HG03439 (cell line): ENCODE results near the gene PHACTR2.
"Not testable (repeated sequence)": the region's sequence is repeated elsewhere in the genome, so short reads cannot be mapped to it uniquely, and the experiment has no call there.

Experiments
- ATAC-seq: cut with Tn5 transposase; IDR thresholded peaks from one replicate; pipeline ENCODE4 v1.9.1; 2021; ENCODE audit warnings: mild to moderate bottlenecking, moderate library complexity; ENCODE audit not compliant: unreplicated experiment

The PHACTR2 gene

GRCh38 chr6:143844006-143844405, 166.2 kb downstream of the PHACTR2 start:
- ATAC-seq, result no peak

DNA sequence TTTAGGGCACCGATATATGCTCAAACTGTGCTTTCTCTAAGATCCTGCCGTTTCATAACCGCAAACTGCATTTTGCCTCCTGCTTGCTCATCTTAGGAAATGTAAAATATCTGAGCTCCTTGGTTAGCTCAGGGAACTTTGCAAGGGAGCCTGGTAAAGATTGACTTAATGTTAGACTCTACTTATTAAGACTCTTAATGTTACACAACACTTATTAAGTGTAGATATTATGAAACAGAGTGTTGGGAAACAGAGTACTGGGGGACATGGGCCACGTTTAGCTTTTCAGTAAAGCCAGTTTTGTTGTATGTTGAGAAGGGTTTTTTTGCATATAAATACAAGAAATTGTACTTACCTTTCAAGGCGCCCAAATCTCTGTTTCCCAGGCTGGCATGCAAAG, 167.3 kb downstream of the PHACTR2 start:
- no peak for ATAC-seq

- ATAC-seq, result not testable (repeated sequence)
These were observed 173.9 kb downstream of the PHACTR2 start for GRCh38 chr6:143851706-143852105.

GRCh38 chr6:143855057-143855456, 177.3 kb downstream of the PHACTR2 start:
- not testable (repeated sequence) for ATAC-seq

- not testable (repeated sequence) for ATAC-seq
These were observed 179.0 kb downstream of the PHACTR2 start for GRCh38 chr6:143856762-143857161.

GRCh38 chr6:143857651-143858050, 179.9 kb downstream of the PHACTR2 start:
- ATAC-seq, result no peak

GRCh38 chr6:143859891-143860660, 182.3 kb downstream of the PHACTR2 start:
- no peak for ATAC-seq

GRCh38 chr6:143863771-143864170, 186.0 kb downstream of the PHACTR2 start:
- ATAC-seq, result no peak

DNA sequence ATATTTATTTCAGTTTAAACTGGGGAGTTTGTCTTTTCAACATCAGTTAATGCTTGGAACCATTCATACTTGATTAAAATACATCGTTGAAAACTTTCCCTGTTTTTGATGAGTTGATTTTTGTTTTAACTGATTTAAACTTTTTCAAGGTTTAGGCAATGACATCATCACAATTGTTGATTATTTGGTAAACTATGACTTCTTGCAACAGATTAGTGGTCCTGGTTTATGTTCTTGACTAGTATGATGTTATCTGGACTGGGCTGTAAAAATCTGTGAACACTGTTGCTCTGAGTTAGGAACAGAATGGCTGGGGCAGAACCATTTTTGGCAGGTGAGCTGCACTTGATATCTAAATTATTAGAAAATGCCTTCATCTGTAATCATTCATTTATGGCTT, 186.5 kb downstream of the PHACTR2 start, which contains the start of gene ZC2HC1B:
TSS of gene ZC2HC1B (plus strand) at position 241 of the 400 bp plus-strand sequence. CDS start at position 307, 66 bp downstream.
- ATAC-seq, result no peak

- ATAC-seq, result no peak
These were observed 189.5 kb downstream of the PHACTR2 start for GRCh38 chr6:143867236-143867635.

GRCh38 chr6:143868808-143869207, 191.0 kb downstream of the PHACTR2 start:
- ATAC-seq, result not testable (repeated sequence)

DNA sequence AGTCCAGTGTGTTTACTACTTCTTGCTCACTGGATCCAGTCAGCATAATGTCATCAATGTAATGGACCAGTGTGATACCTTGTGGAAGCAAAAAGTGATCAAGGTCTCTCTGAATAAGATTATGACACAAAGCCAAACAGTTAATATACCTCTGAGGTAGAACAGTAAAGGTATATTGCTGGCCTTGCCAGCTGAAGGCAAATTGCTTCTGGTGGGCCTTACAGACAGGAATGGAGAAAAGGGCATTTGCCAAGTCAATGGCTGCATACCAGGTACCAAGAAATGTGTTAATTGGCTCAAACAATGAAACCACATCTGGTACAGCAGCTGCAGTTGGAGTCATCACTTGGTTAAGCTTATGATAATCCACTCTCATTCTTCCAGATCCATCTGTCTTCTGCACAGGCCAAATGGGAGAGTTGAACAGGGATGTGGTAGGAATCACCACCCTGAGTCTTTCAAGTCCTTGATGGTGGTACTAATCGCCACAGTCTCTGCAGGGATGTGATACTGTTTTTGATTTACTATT, 193.5 kb downstream of the PHACTR2 start:
- not testable (repeated sequence) for ATAC-seq

DNA sequence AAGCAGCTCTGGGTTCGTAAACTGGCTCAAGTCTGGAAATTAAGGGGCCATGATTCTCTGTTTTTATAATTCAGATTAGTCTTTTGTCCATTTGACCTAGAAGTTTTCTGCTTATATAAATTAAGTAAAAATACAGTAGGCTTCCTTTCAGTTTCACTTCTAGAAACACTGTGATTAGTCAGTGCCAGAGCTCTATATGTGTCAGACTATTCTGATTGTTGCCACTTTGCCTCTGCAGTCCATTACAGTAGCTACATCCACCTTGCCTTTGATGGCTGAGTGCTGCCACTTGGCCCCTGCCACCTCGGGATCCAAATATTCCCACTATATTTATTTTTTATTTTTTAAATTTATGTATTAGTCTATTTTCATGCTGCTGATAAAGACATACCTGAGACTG, 194.4 kb downstream of the PHACTR2 start:
- no peak for ATAC-seq

DNA sequence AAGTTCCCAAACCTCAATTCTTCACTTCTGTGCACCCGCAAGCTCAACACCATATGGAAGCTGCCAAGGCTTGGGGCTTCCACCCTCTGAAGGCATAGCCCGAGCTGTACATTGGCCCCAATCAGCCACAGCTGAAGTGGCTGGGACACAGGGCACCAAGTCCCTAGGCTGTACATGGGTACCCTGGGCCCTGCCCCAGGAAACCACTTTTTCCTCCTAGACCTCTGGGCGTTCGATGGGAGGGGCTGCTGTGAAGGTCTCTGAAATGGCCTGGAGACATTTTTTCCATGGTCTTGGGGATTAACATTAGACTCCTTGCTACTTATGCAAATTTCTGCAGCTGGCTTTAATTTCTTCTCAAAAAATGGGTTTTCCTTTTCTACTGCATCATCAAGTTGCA, 195.8 kb downstream of the PHACTR2 start:
- ATAC-seq, result not testable (repeated sequence)

DNA sequence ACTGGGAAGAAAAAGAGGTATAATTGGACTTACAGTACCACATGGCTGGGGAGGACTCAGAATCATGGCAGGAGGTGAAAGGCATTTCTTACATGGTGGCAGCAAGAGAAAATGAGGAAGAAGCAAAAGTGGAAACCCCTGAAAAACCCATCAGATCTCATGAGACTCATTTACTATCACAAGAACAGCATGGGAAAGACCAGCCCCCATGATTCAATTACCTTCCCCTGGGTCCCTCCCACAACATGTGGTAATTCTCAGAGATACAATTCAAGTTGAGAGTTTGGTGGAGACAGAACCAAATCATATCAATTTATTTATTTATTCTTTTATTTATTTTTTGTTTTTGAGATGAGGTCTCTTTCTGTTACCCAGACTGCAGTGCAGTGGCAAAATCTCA, 196.7 kb downstream of the PHACTR2 start:
- ATAC-seq, result not testable (repeated sequence)

GRCh38 chr6:143877584-143878271, 200.0 kb downstream of the PHACTR2 start:
- no peak for ATAC-seq

DNA sequence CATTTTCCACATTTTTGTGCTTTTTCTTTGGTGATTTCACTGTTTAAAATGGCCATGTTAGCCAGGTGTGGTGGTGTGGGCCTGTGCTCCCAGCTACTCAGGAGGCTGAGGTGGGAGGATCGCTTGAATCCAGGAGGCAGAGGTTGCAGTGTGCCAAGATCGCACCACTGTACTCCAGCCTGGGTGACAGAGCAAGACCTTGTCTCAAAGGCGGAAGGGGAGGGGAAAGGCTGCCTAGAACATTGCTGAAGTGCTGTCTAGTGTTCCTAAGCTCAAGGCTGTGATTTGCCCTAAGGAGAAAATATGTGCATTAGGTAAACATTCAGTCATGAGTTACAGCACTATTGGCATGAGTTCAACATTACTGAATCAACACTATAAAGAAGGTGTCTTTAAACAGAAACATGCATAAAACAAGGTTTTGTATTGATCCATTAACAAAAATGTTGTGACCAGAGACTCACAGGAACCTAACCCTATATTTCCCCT, 200.6 kb downstream of the PHACTR2 start:
- ATAC-seq, result no peak

GRCh38 chr6:143880412-143880811, 202.6 kb downstream of the PHACTR2 start:
- no peak for ATAC-seq
